ENCODE data around the gene ZNF548.
A peak's percentile ranks its signal among the peaks of the same experiment; 100 is the strongest.
"Not testable (repeated sequence)": the region's sequence is repeated elsewhere in the genome, so short reads cannot be mapped to it uniquely, and the experiment has no call there.

Gene ZNF548

GRCh38 chr19:57362997-57363687 lies 26.5 kb upstream of the ZNF548 start, which contains the start of the genes TRAPPC2B and ZNF547:
Gene TRAPPC2B (plus strand): TSS chr19:57363551. CDS start chr19:57364834, 1,283 bp downstream.
Gene ZNF547 (plus strand): TSS chr19:57363551. CDS start chr19:57368556, 5,005 bp downstream.
- Histone ChIP-seq H3K4me2 (ENCODE audit: low read length) (peak within 1 kb of the TSS; percentile 83), H3K27me3 (ENCODE audit: control insufficient read depth, insufficient read depth, low read length) (no peaks in the 10 kb centered on the region), H3K36me3 (ENCODE audit: control insufficient read depth, insufficient read depth, low read length) (no peaks in the 10 kb centered on the region), H3K9ac (peak within 1 kb of the TSS; percentile 50), H3K4me3 (ENCODE audit: low read depth, low read length) (peak within 1 kb of the TSS; percentile 68), H3K9me3 (ENCODE audit: control insufficient read depth, low read length) (no peaks in the 10 kb centered on the region), H3K4me1 (peaks cover 6% of the 10 kb centered on the region), H3K79me2 (peaks cover 7% of the 10 kb centered on the region), H2AFZ (peak within 1 kb of the TSS; percentile 88), H3K27ac (peak within 1 kb of the TSS; percentile 87)
- no peak for TF ChIP-seq CTCF (IDR thresholded peaks at IDR 0.05)

- Histone ChIP-seq H3K4me3 (ENCODE audit: low read depth, low read length) (peak overlapping the region; percentile 68), H3K27me3 (ENCODE audit: control insufficient read depth, insufficient read depth, low read length) (no peaks in the 10 kb centered on the region), H2AFZ (peak overlapping the region; percentile 74), H3K9me3 (ENCODE audit: control insufficient read depth, low read length) (no peaks in the 10 kb centered on the region), H3K9ac (peak overlapping the region; percentile 50), H3K79me2 (peaks cover 7% of the 10 kb centered on the region), H3K36me3 (ENCODE audit: control insufficient read depth, insufficient read depth, low read length) (no peaks in the 10 kb centered on the region), H3K4me1 (peaks cover 6% of the 10 kb centered on the region), H3K27ac (peak overlapping the region; percentile 87), H3K4me2 (ENCODE audit: low read length) (peak overlapping the region; percentile 72)
- no peak for TF ChIP-seq CTCF (IDR thresholded peaks at IDR 0.05)
Observed at GRCh38 chr19:57363688-57364181, 25.9 kb upstream of the ZNF548 start.

GRCh38 chr19:57366776-57367175 lies 22.9 kb upstream of the ZNF548 start:
- Histone ChIP-seq H2AFZ (no peak overlapping the region), H3K79me2 (peaks cover 10% of the 10 kb centered on the region), H3K27ac (no peak overlapping the region), H3K4me3 (ENCODE audit: low read depth, low read length) (no peak overlapping the region), H3K4me1 (peaks cover 6% of the 10 kb centered on the region), H3K4me2 (ENCODE audit: low read length) (no peak overlapping the region), H3K27me3 (ENCODE audit: control insufficient read depth, insufficient read depth, low read length) (no peaks in the 10 kb centered on the region), H3K36me3 (ENCODE audit: control insufficient read depth, insufficient read depth, low read length) (no peaks in the 10 kb centered on the region), H3K9me3 (ENCODE audit: control insufficient read depth, low read length) (no peaks in the 10 kb centered on the region), H3K9ac (no peak overlapping the region)
- TF ChIP-seq CTCF (IDR thresholded peaks at IDR 0.05) = no peak

GRCh38 chr19:57374179-57374578 lies 15.5 kb upstream of the ZNF548 start:
- Histone ChIP-seq H3K9ac (no peak overlapping the region), H3K4me1 (no peaks in the 10 kb centered on the region), H3K4me2 (ENCODE audit: low read length) (no peak overlapping the region), H3K27me3 (ENCODE audit: control insufficient read depth, insufficient read depth, low read length) (no peaks in the 10 kb centered on the region), H3K4me3 (ENCODE audit: low read depth, low read length) (no peak overlapping the region), H3K79me2 (peaks cover 14% of the 10 kb centered on the region), H3K27ac (no peak overlapping the region), H2AFZ (no peak overlapping the region), H3K36me3 (ENCODE audit: control insufficient read depth, insufficient read depth, low read length) (no peaks in the 10 kb centered on the region), H3K9me3 (ENCODE audit: control insufficient read depth, low read length) (no peaks in the 10 kb centered on the region)
- no peak for TF ChIP-seq CTCF (IDR thresholded peaks at IDR 0.05)

- not testable (repeated sequence) for H3K27me3 ChIP-seq (ENCODE audit: control insufficient read depth, insufficient read depth, low read length); H3K9me3 ChIP-seq (ENCODE audit: control insufficient read depth, low read length); H2AFZ ChIP-seq; H3K27ac ChIP-seq; H3K36me3 ChIP-seq (ENCODE audit: control insufficient read depth, insufficient read depth, low read length); H3K9ac ChIP-seq; H3K4me1 ChIP-seq; H3K4me2 ChIP-seq (ENCODE audit: low read length); H3K4me3 ChIP-seq (ENCODE audit: low read depth, low read length)
- H3K79me2 ChIP-seq = peaks cover 14% of the 10 kb centered on the region
Observed at GRCh38 chr19:57374647-57375046, 15.0 kb upstream of the ZNF548 start.

Data from parathyroid adenoma (tissue), 2 donors.